Measurements from ENCODE around the gene CDHR2.
"Not testable (repeated sequence)": the region's sequence is repeated elsewhere in the genome, so short reads cannot be mapped to it uniquely, and the experiment has no call there.

Gene CDHR2

GRCh38 chr5:176540476-176540899 lies 8.7 kb upstream of the CDHR2 start:
- no peak for DNase-seq (ENCODE audit: low read depth in 1 of 2, low spot score in 1 of 2)

GRCh38 chr5:176540956-176541337 lies 8.2 kb upstream of the CDHR2 start:
- no peak for DNase-seq (ENCODE audit: low read depth in 1 of 2, low spot score in 1 of 2)

GRCh38 chr5:176541338-176542134 lies 7.6 kb upstream of the CDHR2 start:
- peak; percentile 34 to 50 for DNase-seq (ENCODE audit: low read depth in 1 of 2, low spot score in 1 of 2)

- peak; percentile 42 to 45 for DNase-seq (ENCODE audit: low read depth in 1 of 2, low spot score in 1 of 2)
These were observed 7.0 kb upstream of the CDHR2 start for GRCh38 chr5:176542135-176542595.

- DNase-seq (ENCODE audit: low read depth in 1 of 2, low spot score in 1 of 2), result no peak
These were observed 6.3 kb upstream of the CDHR2 start for GRCh38 chr5:176542596-176543427.

- peak; percentile 48 to 62 for DNase-seq (ENCODE audit: low read depth in 1 of 2, low spot score in 1 of 2)
These were observed 5.5 kb upstream of the CDHR2 start for GRCh38 chr5:176543428-176544182.

GRCh38 chr5:176545388-176545736 lies 3.8 kb upstream of the CDHR2 start:
- no peak for DNase-seq (ENCODE audit: low read depth in 1 of 2, low spot score in 1 of 2)

- DNase-seq (ENCODE audit: low read depth in 1 of 2, low spot score in 1 of 2), result no peak
These were observed 3.2 kb upstream of the CDHR2 start for GRCh38 chr5:176545737-176546509.

GRCh38 chr5:176547802-176548201 lies 1.3 kb upstream of the CDHR2 start:
- DNase-seq (ENCODE audit: low read depth in 1 of 2, low spot score in 1 of 2), result no peak

- no peak for DNase-seq (ENCODE audit: low read depth in 1 of 2, low spot score in 1 of 2)
These were observed 729 bp downstream of the CDHR2 start for GRCh38 chr5:176549871-176550270.

GRCh38 chr5:176550275-176550831 lies 1.2 kb downstream of the CDHR2 start:
- no peak for DNase-seq (ENCODE audit: low read depth in 1 of 2, low spot score in 1 of 2)

- not testable (repeated sequence) for DNase-seq (ENCODE audit: low read depth in 1 of 2, low spot score in 1 of 2)
These were observed 1.8 kb downstream of the CDHR2 start for GRCh38 chr5:176550937-176551336.

- no peak for DNase-seq (ENCODE audit: low read depth in 1 of 2, low spot score in 1 of 2)
These were observed 3.3 kb downstream of the CDHR2 start for GRCh38 chr5:176552332-176552869.

GRCh38 chr5:176553260-176554085 lies 4.3 kb downstream of the CDHR2 start:
- DNase-seq (ENCODE audit: low read depth in 1 of 2, low spot score in 1 of 2), result no peak

GRCh38 chr5:176557846-176558245 lies 8.7 kb downstream of the CDHR2 start:
- no peak for DNase-seq (ENCODE audit: low read depth in 1 of 2, low spot score in 1 of 2)

GRCh38 chr5:176559683-176560082 lies 10.5 kb downstream of the CDHR2 start:
- DNase-seq (ENCODE audit: low read depth in 1 of 2, low spot score in 1 of 2), result no peak

GRCh38 chr5:176560364-176560763 lies 11.2 kb downstream of the CDHR2 start:
- no peak for DNase-seq (ENCODE audit: low read depth in 1 of 2, low spot score in 1 of 2)

- no peak for DNase-seq (ENCODE audit: low read depth in 1 of 2, low spot score in 1 of 2)
These were observed 12.1 kb downstream of the CDHR2 start for GRCh38 chr5:176561259-176561658.

- no peak for DNase-seq (ENCODE audit: low read depth in 1 of 2, low spot score in 1 of 2)
These were observed 13.0 kb downstream of the CDHR2 start for GRCh38 chr5:176562189-176562588.

Measured in activated T-helper 1 cell treated with anti-CD3 and anti-CD28 coated beads, Interleukin-2, amount 50 U/mL, for 16 hours (primary cell).